Amygdala (tissue), 56 donors: ENCODE data around the gene FAM186B.
"Not testable (repeated sequence)": the region's sequence is repeated elsewhere in the genome, so short reads cannot be mapped to it uniquely, and the experiment has no call there.

Source experiments
- DNase-seq, 56 donors: peaks; one replicate each; lab custom pipeline; 2025; lab: John Stamatoyannopoulos, UW

FAM186B gene

GRCh38 chr12:49605539-49605938, at the start of gene FAM186B:
TSS of gene FAM186B (minus strand) at chr12:49605639. CDS start at chr12:49605477, 162 bp downstream.
- not testable (repeated sequence) for DNase-seq

GRCh38 chr12:49654715-49655114, 49.3 kb upstream of the FAM186B start:
- DNase-seq, result no peak

GRCh38 chr12:49652921-49653520, 47.6 kb upstream of the FAM186B start:
- DNase-seq, result no peak

GRCh38 chr12:49651855-49652254, 46.4 kb upstream of the FAM186B start:
- no peak for DNase-seq

DNA sequence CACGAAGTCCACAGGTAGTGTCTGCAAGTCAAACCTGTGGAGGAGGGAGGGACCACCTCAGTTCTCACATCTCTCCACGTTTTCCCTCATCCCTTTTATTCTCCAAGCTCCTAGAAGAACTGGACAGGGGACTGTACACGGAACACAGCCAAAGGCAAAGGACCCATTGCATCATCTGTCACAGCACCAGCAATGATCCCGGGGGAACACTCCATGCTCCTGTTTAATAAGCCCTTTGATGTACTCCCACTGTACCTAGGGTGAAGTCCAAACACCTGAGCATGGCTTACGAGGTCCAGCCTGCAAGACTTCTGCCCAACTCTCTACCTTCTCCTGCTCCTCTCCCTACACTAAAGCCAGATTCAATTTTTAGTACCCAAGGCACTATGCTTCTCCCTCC, 44.5 kb upstream of the FAM186B start:
- DNase-seq, result no peak

GRCh38 chr12:49649445-49649844, 44.0 kb upstream of the FAM186B start:
- DNase-seq, result no peak

DNA sequence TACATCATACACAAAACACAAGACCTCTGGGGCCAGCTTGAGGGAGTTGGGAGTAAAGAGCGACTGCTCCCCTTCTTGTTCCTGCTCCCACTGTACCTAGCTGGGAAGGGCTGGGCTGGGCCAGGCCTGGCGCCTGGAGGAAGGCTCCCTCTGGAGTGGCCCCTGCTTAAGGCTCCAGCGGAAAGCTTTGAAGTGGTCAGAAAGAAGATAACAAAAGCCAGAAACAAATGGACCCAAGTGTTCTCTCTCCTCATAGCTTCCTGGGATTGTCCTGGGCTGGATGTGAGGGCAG, 43.2 kb upstream of the FAM186B start:
- no peak for DNase-seq

GRCh38 chr12:49647827-49648711, 42.6 kb upstream of the FAM186B start:
- DNase-seq, result peak in 2 of 56 donors; percentile 12 to 14

- no peak for DNase-seq
Observed at GRCh38 chr12:49646871-49647654, 41.6 kb upstream of the FAM186B start.

DNA sequence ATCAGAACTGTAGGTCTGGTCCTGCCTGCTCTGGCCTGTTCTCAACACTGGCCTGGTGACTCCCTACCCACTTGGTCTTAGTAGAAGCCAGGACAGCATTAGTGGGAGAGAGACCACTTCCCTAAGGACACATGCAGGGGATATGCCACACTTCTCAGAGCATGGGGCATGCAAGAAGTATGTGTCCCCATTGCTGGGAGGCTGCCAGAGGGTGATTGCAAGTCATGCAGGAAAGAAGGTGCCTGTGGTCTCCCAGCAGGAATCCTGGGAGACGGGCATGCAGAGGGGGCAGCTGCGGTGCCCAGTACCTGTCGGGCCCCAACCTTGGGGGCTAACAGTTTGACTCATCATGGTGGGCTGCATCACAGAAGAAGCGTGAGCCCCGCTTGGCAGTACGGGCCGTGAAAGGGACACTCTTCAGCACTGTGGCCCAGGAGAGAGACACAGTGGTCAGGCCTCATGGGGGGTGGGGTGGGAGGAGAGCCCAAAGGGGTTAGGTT, 40.9 kb upstream of the FAM186B start:
- no peak for DNase-seq

GRCh38 chr12:49645146-49646039, 40.0 kb upstream of the FAM186B start:
- DNase-seq, result no peak

- peak in 53 of 56 donors; percentile 11 to 88 (median 59) for DNase-seq
Observed at GRCh38 chr12:49644620-49644994, 39.2 kb upstream of the FAM186B start.

DNA sequence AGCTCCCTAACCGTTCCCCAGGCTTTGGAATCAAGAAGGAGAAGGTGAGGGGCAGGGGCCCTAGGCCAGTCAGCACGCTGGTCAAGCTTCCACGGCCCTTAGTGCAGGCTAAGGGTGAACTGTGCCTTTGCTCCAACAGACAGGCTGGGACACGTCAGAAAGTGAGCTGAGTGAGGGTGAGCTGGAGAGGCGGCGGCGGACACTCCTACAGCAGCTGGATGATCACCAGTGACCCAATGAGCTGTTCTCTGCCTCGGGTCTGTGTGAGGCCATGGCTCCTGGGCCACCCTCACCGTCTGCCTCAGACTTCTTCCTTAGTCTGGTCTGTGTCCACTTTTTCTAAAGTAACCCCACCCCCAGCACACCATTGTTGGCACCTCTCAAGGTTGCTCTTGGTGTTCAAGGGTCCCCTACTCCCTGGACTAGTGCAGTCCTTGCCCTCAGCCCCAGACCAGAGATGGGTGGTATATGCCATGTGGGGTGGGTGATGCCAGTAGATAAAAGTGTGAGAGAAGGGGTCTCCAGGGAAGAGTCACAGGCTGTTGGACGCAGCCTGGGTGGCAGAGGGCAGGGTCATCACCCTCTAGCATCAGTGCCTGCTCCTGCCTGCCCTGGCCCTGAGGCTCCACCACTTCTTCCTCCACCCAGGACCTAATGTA, 38.7 kb upstream of the FAM186B start:
- DNase-seq, result peak in 1 of 56 donors; percentile 35

- DNase-seq, result no peak
Observed at GRCh38 chr12:49643135-49643534, 37.7 kb upstream of the FAM186B start.

DNA sequence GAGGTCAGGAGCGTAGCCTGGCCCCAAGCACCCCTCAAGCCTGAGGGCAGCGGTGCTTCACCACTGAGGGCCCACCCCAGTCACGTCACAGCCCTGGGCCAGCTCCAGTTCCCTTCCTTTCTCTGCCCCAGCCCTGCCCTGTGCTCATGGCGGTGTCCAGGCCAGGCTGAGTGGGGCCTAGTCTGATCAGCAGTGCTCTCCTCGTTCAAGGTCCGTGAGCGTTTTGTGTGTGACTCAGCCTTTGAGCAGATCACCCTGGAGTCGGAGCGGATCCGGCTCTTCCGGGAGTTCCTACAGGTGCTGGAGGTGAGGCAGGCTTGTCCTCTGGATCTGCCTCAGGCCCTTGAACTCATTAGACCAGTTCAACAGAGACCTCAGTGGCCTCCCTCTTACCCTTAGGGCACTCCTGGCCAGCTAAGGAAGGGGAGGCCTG, 36.9 kb upstream of the FAM186B start:
- DNase-seq, result no peak

DNA sequence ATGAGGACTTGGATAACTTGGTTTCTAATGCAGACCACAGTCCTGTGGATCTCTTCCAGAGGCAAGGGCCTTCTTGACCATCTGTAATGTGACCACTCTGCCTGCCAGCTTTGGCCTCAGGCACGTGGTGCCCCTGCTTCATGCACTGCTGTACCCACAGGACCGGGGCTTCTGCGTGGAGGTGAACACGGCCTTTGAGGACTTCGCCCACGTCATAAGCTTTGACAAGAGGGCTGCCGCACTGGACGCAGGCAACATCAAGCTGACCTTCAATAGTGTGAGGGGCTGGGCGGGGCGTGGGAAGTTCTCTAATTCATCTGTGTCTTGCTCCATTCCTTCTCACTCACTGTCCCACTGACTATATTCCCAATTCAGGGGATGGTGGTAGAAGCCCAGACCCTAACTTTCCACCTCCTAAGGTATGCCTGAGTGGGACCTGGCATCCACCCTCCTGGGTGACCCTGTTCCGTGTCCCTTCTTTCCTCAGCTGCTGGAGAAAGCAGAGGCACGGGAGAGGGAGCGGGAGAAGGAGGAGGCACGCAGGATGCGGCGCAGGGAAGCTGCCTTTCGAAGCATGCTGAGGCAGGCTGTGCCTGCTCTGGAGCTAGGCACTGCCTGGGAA, 36.4 kb upstream of the FAM186B start:
- no peak for DNase-seq

DNA sequence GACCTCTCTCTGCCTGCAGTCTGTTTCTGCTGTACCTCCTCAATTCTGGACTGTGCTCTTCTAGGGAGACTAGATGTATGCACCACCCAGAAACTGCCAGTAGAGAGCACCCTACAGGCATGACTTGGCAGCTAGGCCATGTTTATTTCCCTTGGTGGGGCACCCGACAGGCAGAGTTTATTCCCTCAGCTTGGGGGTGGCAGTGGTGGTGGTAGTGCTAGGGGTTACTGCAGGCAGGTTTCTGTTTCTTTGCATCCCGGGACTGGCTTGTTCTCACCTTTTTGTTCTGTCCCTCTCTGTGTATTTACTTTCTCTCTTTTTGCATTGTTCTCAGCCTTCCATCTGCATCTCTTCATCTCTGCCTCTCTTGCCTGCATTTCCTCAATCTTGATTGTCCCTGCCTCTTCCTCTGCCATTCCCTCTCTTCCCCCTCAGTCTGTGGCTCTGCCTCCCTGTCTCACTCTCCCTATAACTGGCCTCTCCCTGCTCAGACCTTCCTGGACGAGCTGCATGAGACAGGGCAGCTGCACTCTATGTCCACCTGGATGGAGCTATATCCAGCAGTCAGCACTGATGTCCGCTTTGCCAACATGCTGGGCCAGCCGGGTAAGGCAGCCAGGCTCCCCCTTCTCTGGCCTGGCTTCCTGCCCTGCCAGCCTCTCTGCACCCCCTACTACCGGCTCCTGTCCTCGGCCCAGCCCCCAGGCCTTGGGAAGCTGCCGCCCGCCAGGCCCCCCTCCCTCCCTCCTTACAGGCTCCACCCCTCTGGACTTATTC, 31.7 kb upstream of the FAM186B start:
- peak in 48 of 56 donors; percentile 18 to 82 (median 46) for DNase-seq

DNA sequence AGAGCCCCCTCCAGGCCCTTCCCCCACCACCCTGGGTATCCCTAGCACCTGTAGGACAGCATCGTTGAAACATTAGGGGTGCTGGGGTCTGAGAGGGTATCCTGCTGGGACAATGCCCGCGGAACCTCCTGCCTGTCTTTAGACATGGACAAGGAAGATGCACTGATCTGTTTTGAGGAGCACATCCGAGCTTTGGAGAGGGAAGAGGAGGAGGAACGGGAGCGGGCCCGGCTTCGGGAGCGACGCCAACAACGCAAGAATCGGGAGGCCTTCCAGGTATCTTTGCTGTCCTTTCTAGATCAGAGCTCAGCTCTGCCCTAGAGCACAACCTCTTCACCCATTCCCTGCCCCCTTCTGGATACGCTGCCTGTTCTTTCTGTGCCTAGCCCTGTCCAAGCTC, 31.1 kb upstream of the FAM186B start:
- no peak for DNase-seq
